GM21423 (cell line): ENCODE results near the gene TMEM163.
"Not testable (repeated sequence)": the region's sequence is repeated elsewhere in the genome, so short reads cannot be mapped to it uniquely, and the experiment has no call there.

Source experiments
- ATAC-seq: cut with Tn5 transposase; IDR thresholded peaks from one replicate; pipeline ENCODE4 v1.9.1; 2021; ENCODE audit warnings: mild to moderate bottlenecking, moderate library complexity; ENCODE audit not compliant: unreplicated experiment

Gene TMEM163

DNA sequence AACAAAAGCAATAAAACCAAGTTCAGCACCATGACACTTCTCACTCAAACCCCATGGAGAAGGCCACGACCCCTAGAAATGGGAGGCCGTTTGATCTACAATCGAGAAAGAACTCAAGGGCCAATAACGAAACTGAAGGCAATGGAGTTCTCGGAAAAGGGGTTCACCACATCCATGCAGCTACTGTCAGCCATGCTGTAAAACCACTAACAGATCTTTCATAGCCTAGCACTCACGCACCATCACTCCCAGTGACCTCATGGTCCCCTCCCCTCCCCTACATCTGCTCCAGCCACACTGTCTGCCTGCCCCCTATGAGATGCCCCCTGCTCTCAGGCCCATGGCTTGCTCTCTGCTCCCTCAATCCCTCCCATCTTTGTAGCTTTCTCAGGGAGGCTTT lies 135.3 kb downstream of the TMEM163 start:
- no peak for ATAC-seq

DNA sequence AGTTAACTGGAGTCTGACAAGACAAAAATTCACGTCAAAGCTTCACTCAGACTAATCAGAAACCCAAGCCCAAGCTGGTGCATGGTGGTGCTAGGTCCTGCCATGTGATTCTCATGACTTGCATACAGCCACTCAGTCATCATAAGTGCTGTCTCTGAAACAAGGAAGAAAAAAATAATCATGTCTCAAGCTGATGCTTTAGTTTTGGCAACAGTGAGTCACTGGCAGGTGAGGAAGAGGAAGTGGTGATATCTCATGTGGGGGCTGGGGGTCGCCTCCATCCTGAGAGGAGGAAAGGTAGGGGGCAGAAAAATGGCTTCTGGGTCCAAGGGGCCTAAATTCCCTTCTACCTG lies 136.3 kb downstream of the TMEM163 start:
- peak; percentile 42 for ATAC-seq

DNA sequence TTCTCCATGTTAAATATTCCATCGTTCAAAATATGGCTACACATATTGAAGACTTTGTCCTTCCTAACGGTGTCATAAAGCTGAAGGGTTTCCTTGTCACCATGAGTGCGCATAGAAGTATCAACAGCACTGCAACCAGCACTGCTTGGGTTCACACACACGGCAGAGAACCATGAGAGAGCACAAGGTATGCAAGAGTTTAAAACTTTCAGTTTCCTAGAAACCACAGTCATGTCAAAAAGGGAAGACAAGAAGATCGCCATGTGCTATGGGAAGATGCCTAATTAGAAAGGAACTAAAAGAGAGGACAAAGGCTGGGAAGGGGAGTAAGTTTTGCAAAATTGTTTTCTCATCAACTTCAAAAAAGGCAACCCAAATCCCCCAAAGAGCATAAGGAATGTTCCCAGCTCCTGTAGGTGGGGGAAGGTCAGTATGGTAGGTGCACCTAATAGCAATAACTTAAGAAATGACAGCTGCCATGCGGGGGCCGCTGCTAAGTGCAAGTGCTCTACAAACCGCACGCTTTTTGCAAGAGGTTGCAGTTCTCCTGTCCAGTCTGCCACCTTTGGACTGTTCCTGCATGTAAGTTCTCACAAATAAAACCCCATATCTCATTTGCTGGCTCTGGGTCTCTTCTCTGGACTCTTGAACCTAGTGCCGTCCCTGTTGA lies 136.8 kb downstream of the TMEM163 start:
- ATAC-seq: no peak

- no peak for ATAC-seq
Observed at GRCh38 chr2:134578316-134578715, 140.5 kb downstream of the TMEM163 start.

DNA sequence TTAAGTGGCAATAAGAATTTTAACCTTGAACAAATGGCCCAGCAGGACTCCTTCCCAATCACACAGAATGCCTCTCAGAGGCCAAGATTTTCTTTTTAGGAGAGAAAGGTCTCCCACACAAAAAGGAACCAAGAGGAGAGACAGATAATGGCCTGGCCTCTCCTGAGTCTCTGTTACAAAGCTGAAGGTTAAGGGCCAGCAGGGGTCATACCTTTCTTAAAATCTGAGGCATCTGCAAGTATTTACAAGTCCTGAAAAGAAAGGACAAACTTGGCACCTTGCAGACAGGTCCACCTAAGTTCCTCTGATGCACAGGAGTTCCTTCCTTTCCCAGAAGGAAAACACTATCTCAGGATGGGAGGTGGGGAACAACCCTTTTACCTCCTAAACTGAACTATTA lies 142.3 kb downstream of the TMEM163 start:
- ATAC-seq: no peak

- ATAC-seq: no peak
Observed at GRCh38 chr2:134575888-134576287, 142.9 kb downstream of the TMEM163 start.

- no peak for ATAC-seq
Observed at GRCh38 chr2:134574611-134575330, 144.0 kb downstream of the TMEM163 start.

GRCh38 chr2:134573724-134574123 lies 145.1 kb downstream of the TMEM163 start:
- ATAC-seq: no peak

DNA sequence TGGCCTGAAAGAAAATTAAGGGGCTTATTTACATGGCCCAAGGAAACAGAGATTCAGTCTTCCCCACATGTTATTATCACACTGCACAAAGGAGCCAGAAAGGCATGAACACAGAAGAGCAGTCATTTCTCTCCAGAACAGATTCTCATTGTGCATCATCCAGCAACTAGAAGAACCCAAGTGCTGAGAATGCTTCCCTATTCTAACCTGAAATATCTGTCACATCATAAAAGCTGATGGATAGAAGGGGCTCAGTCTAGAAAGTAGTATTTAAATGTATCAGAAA lies 145.8 kb downstream of the TMEM163 start:
- ATAC-seq: no peak

DNA sequence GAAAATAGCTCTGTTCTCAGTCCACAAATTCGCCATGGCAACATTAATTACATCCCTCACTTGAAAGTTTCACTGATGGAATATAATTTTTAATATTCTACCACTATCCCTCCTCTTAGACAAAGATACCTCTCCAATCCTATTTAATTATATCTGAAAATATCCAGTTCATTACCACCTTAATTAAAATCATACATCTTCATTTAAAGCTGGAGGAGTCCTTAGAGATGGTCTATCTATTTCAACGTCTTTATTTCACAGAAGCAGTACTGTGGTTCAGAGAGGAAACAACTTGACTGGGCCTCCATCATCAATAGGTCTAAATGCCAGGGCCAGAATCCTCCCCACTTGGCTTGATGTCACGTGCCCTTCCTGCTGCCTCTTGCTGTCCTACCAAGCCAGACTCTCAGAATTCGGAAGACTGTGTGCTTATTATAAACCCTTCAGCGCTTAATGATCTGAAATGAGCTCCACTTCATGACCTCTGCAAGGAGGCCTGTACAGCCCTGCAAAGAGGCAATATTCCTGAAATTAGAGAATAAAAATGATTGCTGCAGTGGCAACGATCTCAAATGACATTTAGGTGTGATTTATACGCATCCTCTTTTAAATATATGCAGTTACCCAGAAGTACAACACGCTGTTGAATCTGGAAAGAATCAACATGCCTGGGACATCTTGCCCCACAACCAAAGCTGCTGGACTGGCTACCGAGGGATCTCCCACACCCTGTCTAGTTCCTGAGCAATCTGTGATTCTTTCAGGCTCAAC lies 146.3 kb downstream of the TMEM163 start:
- no peak for ATAC-seq

GRCh38 chr2:134570676-134571075 lies 148.1 kb downstream of the TMEM163 start:
- no peak for ATAC-seq

- no peak for ATAC-seq
Observed at GRCh38 chr2:134568413-134568812, 150.4 kb downstream of the TMEM163 start.

DNA sequence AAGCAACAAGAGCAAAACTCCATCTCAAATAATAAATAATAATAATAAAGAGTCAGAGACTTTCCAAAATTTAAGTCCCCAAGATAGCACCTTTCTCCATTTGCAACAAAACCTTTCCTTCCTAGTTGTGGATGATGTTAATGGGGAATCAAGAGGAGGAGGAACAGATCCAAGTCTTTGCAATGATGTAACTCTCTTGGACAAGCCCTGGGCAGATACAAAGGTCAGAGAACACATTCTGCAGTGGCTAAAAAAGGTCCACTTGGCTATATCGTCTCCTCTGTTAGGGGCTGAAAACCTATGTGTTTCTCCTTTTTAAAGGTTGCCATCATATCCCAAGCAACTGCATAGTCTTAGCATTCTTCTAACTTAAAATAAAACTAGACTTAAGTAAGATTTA lies 151.1 kb downstream of the TMEM163 start:
- ATAC-seq: no peak

DNA sequence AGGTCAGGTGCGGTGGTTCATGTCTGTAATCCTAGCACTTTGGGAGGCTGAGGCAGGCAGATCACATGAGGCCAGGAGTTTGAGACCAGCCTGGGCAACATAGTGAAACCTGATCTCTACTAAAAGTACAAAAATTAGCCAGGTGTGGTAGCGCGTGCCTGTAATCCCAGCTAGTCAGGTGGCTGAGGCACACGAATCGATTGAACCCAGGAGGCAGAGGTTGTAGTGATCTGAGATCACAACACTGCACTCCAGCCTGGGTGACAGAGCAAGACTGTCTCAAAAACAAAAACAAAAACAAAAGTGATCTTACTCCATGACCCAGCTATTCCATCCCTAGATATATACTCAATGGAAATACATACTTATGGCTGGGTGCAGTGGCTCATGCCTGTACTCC lies 153.8 kb downstream of the TMEM163 start:
- not testable (repeated sequence) for ATAC-seq

DNA sequence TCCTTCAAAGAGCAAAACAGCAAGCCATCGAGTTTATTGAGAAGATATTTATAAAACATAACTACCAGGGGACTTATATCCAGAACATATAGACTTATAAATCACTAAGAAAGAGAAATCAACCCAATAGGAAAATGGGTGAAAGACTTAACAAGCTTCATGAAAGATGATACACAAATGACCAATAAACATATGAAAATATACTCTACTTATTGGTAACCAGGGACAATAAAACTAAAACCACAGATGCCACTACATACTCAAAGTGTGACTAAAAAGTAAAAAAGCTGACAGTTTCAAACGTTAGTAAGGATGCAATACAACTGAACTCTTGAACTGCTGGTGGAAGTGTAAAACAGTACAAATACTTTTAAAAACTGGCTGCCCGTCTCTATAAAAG lies 154.3 kb downstream of the TMEM163 start:
- no peak for ATAC-seq

GRCh38 chr2:134558208-134558830 lies 160.5 kb downstream of the TMEM163 start:
- ATAC-seq: no peak

DNA sequence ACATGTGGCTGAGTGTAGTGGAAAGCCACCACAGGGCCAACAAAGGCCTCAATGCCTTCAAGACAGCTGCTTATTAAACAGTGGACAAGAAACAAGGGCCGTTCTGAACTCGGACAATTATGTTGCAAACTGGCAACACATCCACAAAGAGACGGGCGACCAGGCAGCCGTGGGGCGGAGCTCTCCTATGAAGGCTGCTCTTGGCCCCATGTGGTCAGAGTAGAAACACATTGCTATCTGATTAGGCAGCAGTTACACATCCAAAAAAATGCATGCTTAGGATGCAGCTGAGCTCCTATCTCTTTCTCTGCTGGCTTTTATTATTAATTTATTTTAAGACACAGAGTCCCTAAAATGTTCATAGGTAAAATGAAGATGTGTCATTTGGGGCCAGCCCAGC lies 163.4 kb downstream of the TMEM163 start:
- ATAC-seq: no peak

DNA sequence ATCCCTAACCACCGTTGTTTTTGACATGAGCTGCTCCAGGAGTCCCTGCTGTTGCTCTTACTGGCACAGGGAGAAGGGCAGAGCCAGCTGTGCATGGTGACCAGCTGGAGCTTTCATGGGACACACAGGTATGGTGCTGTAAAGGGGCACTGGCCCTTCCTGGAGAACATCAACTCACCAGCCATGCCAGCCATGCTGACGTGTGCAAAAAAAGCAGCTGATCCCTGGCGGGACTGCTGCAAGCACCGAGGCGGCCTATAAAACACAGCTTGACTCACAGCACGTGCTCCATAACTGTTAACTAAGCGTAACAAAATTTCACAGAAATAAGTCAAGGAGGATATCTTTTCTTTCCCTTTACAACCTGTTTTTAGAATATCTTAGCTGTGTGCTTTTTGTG lies 165.1 kb downstream of the TMEM163 start:
- ATAC-seq: no peak

- ATAC-seq: no peak
Observed at GRCh38 chr2:134550566-134551164, 168.1 kb downstream of the TMEM163 start.

DNA sequence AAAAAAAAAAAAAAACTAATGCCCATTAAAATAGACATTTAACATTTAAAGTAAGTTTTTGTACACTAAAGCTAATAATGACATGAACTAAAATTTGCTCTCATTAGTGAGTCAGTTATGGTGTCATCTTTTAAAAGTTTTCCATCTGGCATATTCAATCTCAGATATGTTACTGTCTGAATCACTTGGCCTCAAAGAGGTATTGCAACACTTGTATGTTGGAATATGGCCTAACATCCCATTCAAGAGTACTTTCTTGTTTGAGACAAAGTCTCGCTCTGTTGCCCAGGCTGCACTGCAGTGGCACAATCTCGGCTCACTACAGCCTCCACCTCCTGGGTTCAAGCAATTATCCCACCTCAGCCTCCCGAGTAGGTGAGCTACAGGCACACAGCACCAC lies 169.7 kb downstream of the TMEM163 start:
- no peak for ATAC-seq

DNA sequence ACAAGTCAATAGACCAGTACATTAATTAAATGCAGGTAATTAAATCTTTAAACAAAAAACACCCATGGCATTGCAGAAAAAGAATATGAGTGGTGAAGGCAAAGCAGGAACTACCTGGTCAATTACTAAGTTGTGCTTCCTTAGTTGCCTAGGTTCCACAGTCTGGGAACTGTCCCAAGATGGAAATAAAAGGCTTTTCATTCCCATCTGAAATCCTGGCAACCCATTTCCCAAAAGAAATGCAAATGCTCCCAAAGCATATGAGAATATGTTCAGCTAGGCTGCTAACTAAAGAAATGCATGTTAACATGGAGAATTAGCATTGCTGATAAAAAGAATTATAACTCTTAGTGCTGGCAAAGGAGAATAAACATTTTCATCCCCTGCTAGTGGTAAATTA lies 177.8 kb downstream of the TMEM163 start:
- ATAC-seq: no peak
